Islet of Langerhans (tissue), 1 donor: ENCODE results near the gene RASSF7.

Source experiments
- FAIRE-seq: peaks from one replicate; lab custom pipeline; 2011; peaks lifted over from hg19 to GRCh38; lab: Jason Lieb, UNC

The RASSF7 gene

GRCh38 chr11:611001-611996 is 50.5 kb downstream of the RASSF7 start:
- no peak for FAIRE-seq

GRCh38 chr11:612201-612960 is 51.6 kb downstream of the RASSF7 start:
- no peak for FAIRE-seq

- FAIRE-seq = no peak
These were observed 52.2 kb downstream of the RASSF7 start for GRCh38 chr11:612961-613300.

- FAIRE-seq = no peak
These were observed 52.7 kb downstream of the RASSF7 start for GRCh38 chr11:613369-613968.
